ENCODE data around the gene TUBGCP3. TPM values are rescaled to one million over a fixed set of nuclear protein-coding genes. Genes with fewer than 3 reads are reported as not detected.

TUBGCP3 gene
- total and polyA plus RNA-seq, 4 donors, result 3.6 to 45.9 (median 27.4) TPM

DNA sequence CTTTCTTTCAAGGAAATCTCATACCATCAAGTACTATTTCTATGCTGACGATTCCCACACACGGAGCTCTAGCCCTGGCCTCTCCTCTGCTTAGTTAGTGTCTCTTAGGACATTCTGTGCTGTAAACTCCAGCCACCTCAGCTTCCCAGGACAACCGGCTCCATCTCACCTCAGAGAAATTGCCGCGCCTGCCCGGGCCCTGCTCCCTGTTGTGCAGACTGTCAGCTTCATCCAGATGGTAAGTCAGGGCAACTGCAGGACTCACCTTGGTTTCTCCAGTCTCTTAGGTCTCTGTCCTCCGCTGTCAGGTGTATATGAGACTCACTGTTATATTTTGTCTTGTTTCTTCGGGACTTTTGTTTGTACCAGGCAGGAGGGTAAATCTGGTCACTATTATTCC lies 113.1 kb downstream of the TUBGCP3 start:
- intact Hi-C loops (cut with DNase I), result no loop called here
- WGBS, 2 donors, result 76 to 79% methylated on average over 8 of the region's 8 CpGs
- ATAC-seq (ENCODE audit: low FRiP score), result no peak

DNA sequence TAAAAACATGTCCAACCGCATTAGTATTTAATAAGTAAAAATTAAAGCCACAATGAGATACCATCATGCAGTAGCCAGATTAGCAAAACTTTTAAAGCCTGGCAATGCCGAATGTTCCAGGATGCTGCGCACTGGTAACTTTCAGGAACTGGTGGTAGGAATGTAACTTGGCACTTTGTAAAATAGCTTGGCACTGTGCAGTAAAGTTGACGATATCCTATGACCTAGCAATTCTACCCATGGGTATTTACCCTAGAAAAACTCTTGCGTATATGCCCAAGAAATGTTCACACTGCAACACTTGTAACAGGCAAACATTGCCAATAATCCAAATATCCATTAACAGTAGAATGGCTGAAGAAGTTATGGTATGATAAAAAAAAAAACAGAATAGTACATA lies 114.1 kb downstream of the TUBGCP3 start:
- H3K27me3 ChIP-seq (ENCODE audit: control insufficient read depth in 1 of 2, insufficient read depth in 2 of 2, low read length in 1 of 2), result no peaks in the 10 kb centered on the region
- H3K36me3 ChIP-seq (ENCODE audit: control insufficient read depth in 1 of 2, insufficient read depth in 2 of 2, low read length in 1 of 2), result no peaks in the 10 kb centered on the region
- H3K4me3 ChIP-seq (ENCODE audit: low read length in 2 of 2), result no peak overlapping the region
- H3K9me3 ChIP-seq (ENCODE audit: control insufficient read depth, low read length), result peaks cover 3% of the 10 kb centered on the region
- H3K4me1 ChIP-seq (ENCODE audit: control insufficient read depth in 1 of 2, insufficient read depth in 2 of 2, low read length in 2 of 2), result no peaks in the 10 kb centered on the region
- ATAC-seq (ENCODE audit: low FRiP score), result no peak
- DNase-seq, result no peak
- WGBS, 2 donors, result 79 to 84% methylated on average over 5 of the region's 5 CpGs
- intact Hi-C loops (cut with DNase I), result no loop called here
- H3K27ac ChIP-seq (ENCODE audit: low read depth in 1 of 2, low read length in 2 of 2), result no peak overlapping the region

More for the DNA sequence above, 113.1 kb downstream of the TUBGCP3 start:
- no peak for DNase-seq
- Histone ChIP-seq H3K9me3 (ENCODE audit: control insufficient read depth, low read length) (peaks cover 1% of the 10 kb centered on the region), H3K36me3 (ENCODE audit: control insufficient read depth in 1 of 2, insufficient read depth in 2 of 2, low read length in 1 of 2) (no peaks in the 10 kb centered on the region), H3K27ac (ENCODE audit: low read depth in 1 of 2, low read length in 2 of 2) (no peak overlapping the region), H3K4me3 (ENCODE audit: low read length in 2 of 2) (no peak overlapping the region), H3K4me1 (ENCODE audit: control insufficient read depth in 1 of 2, insufficient read depth in 2 of 2, low read length in 2 of 2) (no peaks in the 10 kb centered on the region), H3K27me3 (ENCODE audit: control insufficient read depth in 1 of 2, insufficient read depth in 2 of 2, low read length in 1 of 2) (no peaks in the 10 kb centered on the region)

DNA sequence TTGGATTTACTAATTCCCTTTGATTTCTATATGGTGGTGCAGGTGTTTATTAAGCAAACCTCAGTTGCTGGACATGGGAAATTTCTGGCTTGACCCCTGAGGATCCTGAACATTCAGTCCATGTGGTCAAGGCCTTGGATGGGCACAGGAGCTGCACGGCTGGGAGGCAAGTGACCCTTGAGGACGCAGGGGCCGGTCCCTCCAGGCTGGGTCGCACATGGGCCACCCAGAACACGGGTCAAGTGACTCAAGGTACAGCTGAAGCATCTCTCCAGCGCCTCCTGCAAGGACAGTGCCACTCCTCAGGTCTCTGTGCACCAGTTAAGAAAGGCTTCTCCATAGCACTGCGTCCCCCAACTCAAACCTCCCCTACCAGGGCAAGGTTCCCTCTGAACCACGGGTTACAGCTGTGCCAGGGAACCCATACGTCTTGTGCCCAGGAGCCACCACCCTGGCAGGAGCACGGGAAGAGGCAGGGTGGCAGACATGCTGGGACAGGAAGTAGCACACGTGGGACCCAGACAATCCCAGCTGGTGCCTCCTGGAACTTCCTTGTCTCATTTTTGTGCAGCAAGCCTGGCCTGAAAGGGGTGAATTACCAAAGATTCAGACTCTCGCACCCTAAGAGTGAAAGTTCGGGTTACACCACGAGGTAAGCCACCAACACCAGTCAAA lies 118.7 kb downstream of the TUBGCP3 start:
- no peaks in the 10 kb centered on the region for H3K27me3 ChIP-seq (ENCODE audit: control insufficient read depth in 1 of 2, insufficient read depth in 2 of 2, low read length in 1 of 2)
- ATAC-seq (ENCODE audit: low FRiP score) (no peak), DNase-seq (no peak)
- H3K4me3 ChIP-seq (ENCODE audit: low read length in 2 of 2), result no peak overlapping the region
- H3K36me3 ChIP-seq (ENCODE audit: control insufficient read depth in 1 of 2, insufficient read depth in 2 of 2, low read length in 1 of 2), result no peaks in the 10 kb centered on the region
- no peak overlapping the region for H3K27ac ChIP-seq (ENCODE audit: low read depth in 1 of 2, low read length in 2 of 2)
- intact Hi-C loops (cut with DNase I), result no loop called here
- H3K4me1 ChIP-seq (ENCODE audit: control insufficient read depth in 1 of 2, insufficient read depth in 2 of 2, low read length in 2 of 2), result no peaks in the 10 kb centered on the region
- peaks cover 3% of the 10 kb centered on the region for H3K9me3 ChIP-seq (ENCODE audit: control insufficient read depth, low read length)
- WGBS, 2 donors, result 87 to 89% methylated on average over 14 of the region's 14 CpGs

DNA sequence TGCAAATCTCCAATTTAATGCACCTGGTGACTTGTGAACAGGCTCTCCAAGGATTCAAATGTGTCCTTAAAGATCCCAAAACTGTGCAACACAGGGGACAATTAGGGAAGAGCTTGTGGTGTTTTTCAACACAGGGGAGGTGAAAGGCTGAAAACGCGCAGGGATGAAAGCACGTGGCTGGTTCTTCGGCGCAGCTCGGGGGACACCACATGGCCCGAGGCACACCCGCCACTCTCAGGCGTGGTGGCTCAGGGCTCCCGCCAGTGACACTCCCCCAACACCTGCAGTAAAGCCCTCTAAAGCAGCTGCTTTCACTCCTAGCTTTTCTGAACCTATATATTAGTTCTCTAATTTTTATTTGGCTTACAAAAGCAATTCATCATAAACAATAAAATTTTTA lies 119.9 kb downstream of the TUBGCP3 start:
- intact Hi-C loops (cut with DNase I), result no loop called here
- ATAC-seq (ENCODE audit: low FRiP score) (no peak), DNase-seq (no peak)
- no peaks in the 10 kb centered on the region for H3K27me3 ChIP-seq (ENCODE audit: control insufficient read depth in 1 of 2, insufficient read depth in 2 of 2, low read length in 1 of 2)
- H3K27ac ChIP-seq (ENCODE audit: low read depth in 1 of 2, low read length in 2 of 2), result no peak overlapping the region
- H3K4me1 ChIP-seq (ENCODE audit: control insufficient read depth in 1 of 2, insufficient read depth in 2 of 2, low read length in 2 of 2), result no peaks in the 10 kb centered on the region
- no peak overlapping the region for H3K4me3 ChIP-seq (ENCODE audit: low read length in 2 of 2)
- 88 to 90% methylated on average over 10 of the region's 10 CpGs for WGBS, 2 donors
- no peaks in the 10 kb centered on the region for H3K36me3 ChIP-seq (ENCODE audit: control insufficient read depth in 1 of 2, insufficient read depth in 2 of 2, low read length in 1 of 2)
- H3K9me3 ChIP-seq (ENCODE audit: control insufficient read depth, low read length), result peaks cover 3% of the 10 kb centered on the region

DNA sequence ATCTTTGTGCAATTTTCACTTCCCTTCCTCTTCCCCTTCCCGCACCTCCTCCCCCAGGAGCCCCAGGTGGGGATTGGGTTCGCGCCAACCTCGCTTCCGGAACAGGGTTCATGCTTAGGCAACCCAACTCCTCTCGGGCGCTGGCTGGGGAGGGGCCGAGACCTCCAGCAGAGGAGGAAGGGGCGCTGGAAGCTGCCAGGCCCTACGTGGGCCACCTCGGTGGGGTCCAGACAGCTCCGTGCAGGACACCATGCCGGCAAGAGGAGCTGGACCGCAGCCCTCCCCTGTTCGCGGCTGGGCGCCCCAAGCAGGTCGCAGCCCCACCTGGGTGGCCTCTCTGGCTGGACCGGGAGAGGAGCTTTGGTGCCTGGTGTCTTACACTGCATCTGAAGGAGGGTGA lies 120.7 kb downstream of the TUBGCP3 start:
- DNase-seq (no peak), ATAC-seq (ENCODE audit: low FRiP score) (no peak)
- intact Hi-C loops (cut with DNase I), result no loop called here
- H3K27me3 ChIP-seq (ENCODE audit: control insufficient read depth in 1 of 2, insufficient read depth in 2 of 2, low read length in 1 of 2), result no peaks in the 10 kb centered on the region
- H3K9me3 ChIP-seq (ENCODE audit: control insufficient read depth, low read length), result peaks cover 3% of the 10 kb centered on the region
- H3K4me3 ChIP-seq (ENCODE audit: low read length in 2 of 2), result no peak overlapping the region
- no peaks in the 10 kb centered on the region for H3K4me1 ChIP-seq (ENCODE audit: control insufficient read depth in 1 of 2, insufficient read depth in 2 of 2, low read length in 2 of 2)
- no peaks in the 10 kb centered on the region for H3K36me3 ChIP-seq (ENCODE audit: control insufficient read depth in 1 of 2, insufficient read depth in 2 of 2, low read length in 1 of 2)
- no peak overlapping the region for H3K27ac ChIP-seq (ENCODE audit: low read depth in 1 of 2, low read length in 2 of 2)
- 86 to 89% methylated on average over 19 of the region's 19 CpGs for WGBS, 2 donors

DNA sequence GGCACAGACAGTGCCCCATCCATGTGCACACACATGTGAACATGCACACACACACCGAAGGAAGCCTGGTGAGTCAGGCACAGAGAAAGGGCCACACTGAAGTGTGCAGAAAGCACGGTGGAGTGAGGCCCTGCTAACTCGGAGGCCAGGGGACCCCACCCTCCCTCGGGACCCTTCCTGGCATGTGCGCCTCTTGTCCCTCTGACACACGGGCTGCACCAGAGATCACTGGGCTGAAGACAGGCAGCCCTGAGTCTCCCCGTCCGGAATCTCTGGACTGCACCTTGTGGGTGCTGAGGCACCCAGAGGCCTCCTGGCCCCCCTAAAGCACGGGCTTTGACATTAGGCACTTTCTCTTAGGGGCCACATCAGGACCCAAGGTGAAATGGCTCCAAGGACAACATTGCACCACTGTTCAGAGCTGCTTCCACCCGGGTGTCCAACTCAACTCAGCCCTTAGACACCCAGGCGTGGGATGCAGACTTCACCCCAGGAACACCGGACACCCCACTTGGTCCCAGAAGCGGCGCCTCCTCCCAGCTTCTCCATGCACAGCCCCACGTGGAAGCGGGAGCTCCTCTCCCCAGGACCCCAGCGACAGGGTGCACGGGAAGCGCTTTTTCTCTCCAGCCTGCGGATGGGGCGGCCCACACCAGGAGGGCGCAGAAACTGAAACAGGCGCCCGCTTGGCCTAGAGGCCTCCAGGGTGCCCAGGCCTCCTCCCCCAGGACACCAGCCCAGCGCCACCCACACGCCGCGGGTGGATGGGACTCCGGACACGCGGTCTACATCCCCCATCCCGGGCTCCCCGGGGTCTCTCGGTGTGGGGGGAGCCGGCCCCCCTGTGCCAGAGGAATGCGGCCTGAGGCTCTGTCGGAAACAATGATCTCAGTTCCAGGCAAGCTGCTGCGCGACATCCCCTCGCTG lies 121.6 kb downstream of the TUBGCP3 start:
- Histone ChIP-seq H3K4me1 (ENCODE audit: control insufficient read depth in 1 of 2, insufficient read depth in 2 of 2, low read length in 2 of 2) (no peaks in the 10 kb centered on the region), H3K27ac (ENCODE audit: low read depth in 1 of 2, low read length in 2 of 2) (no peak overlapping the region), H3K9me3 (ENCODE audit: control insufficient read depth, low read length) (peaks cover 5% of the 10 kb centered on the region), H3K4me3 (ENCODE audit: low read length in 2 of 2) (no peak overlapping the region), H3K36me3 (ENCODE audit: control insufficient read depth in 1 of 2, insufficient read depth in 2 of 2, low read length in 1 of 2) (no peaks in the 10 kb centered on the region), H3K27me3 (ENCODE audit: control insufficient read depth in 1 of 2, insufficient read depth in 2 of 2, low read length in 1 of 2) (no peaks in the 10 kb centered on the region)
- ATAC-seq (ENCODE audit: low FRiP score) (no peak), DNase-seq (no peak)
- 84 to 85% methylated on average over 40 of the region's 40 CpGs for WGBS, 2 donors
- intact Hi-C loops (cut with DNase I), result no loop called here

DNA sequence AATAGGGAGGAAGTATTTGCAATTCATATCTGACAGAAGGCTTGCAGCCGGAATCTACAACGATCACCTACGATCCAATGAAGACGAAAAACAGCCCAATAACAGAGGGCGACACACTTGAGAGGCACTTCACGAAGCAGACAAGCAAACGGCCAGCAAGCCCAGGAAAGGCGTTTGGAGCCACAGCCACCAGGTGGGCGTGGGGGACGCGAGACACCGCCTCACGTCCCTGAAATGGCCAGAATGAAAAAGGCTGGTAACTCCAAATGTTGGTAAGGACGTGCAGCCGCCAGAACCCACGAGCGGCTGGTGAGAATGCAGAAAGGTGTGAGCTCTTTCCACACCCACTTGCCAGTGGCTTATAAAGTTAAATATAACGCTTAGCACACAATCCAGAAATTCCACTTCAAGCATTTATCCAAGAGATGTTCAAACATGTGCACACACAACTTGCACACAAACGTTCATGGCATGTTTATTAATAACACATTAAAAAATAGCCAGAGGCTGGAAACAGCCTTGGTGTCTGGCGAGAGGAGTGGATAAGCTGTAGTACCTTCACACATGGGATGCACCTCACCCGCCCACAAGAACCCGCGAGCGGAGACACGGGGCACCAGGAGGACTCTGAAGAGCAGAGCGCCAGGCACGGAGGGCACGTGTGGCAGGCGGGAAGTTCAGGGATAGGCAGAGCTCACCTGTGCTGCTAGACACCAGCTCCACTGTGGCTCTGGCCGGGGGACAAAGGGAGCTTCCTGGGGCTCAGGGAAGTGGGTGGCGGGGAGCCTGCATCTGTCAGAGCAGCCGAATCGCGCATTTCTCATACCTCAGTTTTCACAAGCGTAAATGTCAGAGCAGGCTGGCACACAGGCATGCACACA lies 122.5 kb downstream of the TUBGCP3 start:
- no peak overlapping the region for H3K4me3 ChIP-seq (ENCODE audit: low read length in 2 of 2)
- H3K9me3 ChIP-seq (ENCODE audit: control insufficient read depth, low read length), result peaks cover 3% of the 10 kb centered on the region
- H3K4me1 ChIP-seq (ENCODE audit: control insufficient read depth in 1 of 2, insufficient read depth in 2 of 2, low read length in 2 of 2), result no peaks in the 10 kb centered on the region
- H3K36me3 ChIP-seq (ENCODE audit: control insufficient read depth in 1 of 2, insufficient read depth in 2 of 2, low read length in 1 of 2), result no peaks in the 10 kb centered on the region
- H3K27ac ChIP-seq (ENCODE audit: low read depth in 1 of 2, low read length in 2 of 2), result no peak overlapping the region
- peak; percentile 43 for ATAC-seq (ENCODE audit: low FRiP score)
- intact Hi-C loops (cut with DNase I), result no loop called here
- peak in 1 of 2 donors; percentile 53 for DNase-seq
- 82 to 84% methylated on average over 35 of the region's 35 CpGs for WGBS, 2 donors
- no peaks in the 10 kb centered on the region for H3K27me3 ChIP-seq (ENCODE audit: control insufficient read depth in 1 of 2, insufficient read depth in 2 of 2, low read length in 1 of 2)

DNA sequence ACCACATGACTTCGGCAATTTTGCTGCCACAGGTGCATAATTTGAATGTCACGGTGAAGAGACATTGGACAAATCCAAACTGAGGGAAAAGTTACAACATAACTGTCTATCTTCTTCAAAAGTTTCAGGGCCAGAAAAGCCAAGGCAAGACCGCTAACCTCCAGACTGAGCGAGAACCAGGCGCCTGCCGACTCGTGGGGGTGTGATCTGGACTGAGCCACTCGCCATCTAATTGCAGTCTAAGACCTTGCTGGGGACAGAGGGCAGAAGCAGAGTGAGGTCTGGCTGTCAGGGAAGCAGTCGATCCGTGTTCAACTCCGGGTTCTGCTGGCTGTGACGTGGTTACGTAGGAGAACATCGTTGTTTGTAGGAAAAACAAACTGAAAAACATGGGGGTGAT lies 123.2 kb downstream of the TUBGCP3 start:
- no peaks in the 10 kb centered on the region for H3K4me1 ChIP-seq (ENCODE audit: control insufficient read depth in 1 of 2, insufficient read depth in 2 of 2, low read length in 2 of 2)
- H3K9me3 ChIP-seq (ENCODE audit: control insufficient read depth, low read length), result peaks cover 3% of the 10 kb centered on the region
- no peaks in the 10 kb centered on the region for H3K27me3 ChIP-seq (ENCODE audit: control insufficient read depth in 1 of 2, insufficient read depth in 2 of 2, low read length in 1 of 2)
- intact Hi-C loops (cut with DNase I), result no loop called here
- no peak overlapping the region for H3K27ac ChIP-seq (ENCODE audit: low read depth in 1 of 2, low read length in 2 of 2)
- H3K4me3 ChIP-seq (ENCODE audit: low read length in 2 of 2), result no peak overlapping the region
- 89 to 90% methylated on average over 14 of the region's 14 CpGs for WGBS, 2 donors
- no peaks in the 10 kb centered on the region for H3K36me3 ChIP-seq (ENCODE audit: control insufficient read depth in 1 of 2, insufficient read depth in 2 of 2, low read length in 1 of 2)
- DNase-seq (no peak), ATAC-seq (ENCODE audit: low FRiP score) (no peak)

All from aorta (tissue), 5 donors.